Measurements from ENCODE around the gene ARHGAP6. TPM values are rescaled to one million over a fixed set of nuclear protein-coding genes. Genes with fewer than 3 reads are reported as not detected.

Gene ARHGAP6
- total RNA-seq, 1 experiment from 2014 or later = 0.10 TPM

DNA sequence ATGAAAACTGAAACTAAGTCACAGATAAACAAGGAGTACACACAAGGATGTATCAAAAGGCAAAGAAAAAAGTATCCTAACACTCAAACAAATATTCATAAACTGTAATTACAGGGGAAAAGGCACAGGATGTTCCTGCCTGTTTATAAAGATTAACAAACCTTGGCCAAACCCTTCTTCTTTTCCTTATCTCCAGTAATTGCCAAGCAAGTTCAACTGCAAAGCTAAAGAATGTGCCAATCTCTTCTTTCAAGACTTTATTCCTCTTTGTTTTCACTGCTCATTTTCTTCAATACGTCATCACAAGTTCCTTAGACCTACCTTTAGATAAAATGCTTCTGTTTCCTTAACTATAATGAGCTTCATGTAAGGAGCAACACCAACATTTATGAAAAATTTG, 201.3 kb downstream of the ARHGAP6 start:
- intact Hi-C loops (cut with micrococcal nuclease) = no loop called here
- no peak overlapping the region for H3K4me3 ChIP-seq (replicated peaks in 1 of 2; ENCODE audit: low read depth in 1 of 2, low read length in 2 of 2)
- no peak overlapping the region for H3K4me2 ChIP-seq (ENCODE audit: low read length)
- no peaks in the 10 kb centered on the region for H3K27me3 ChIP-seq (ENCODE audit: insufficient read depth, low read length)
- no peaks in the 10 kb centered on the region for H3K9me3 ChIP-seq (ENCODE audit: control insufficient read depth in 1 of 2, insufficient read depth in 1 of 2, low read depth in 1 of 2, low read length in 2 of 2)
- no peak overlapping the region for H3K9ac ChIP-seq (ENCODE audit: low read length)
- BruUV-seq (replicated peaks) = no TSS peak
- ChIA-PET POLR2A (no interaction called here), RAD21 (ENCODE audit: low non-redundant PET in 1 of 2, low total read pairs in 2 of 2, uncharacterized antibody in 2 of 2, unreplicated experiment in 2 of 2) (no interaction called here), CTCF (no interaction called here)
- H3K27ac ChIP-seq (ENCODE audit: low read depth, low read length) = no peak overlapping the region
- H3K36me3 ChIP-seq (ENCODE audit: control insufficient read depth in 1 of 2, insufficient read depth in 2 of 2, low read length in 2 of 2) = no peaks in the 10 kb centered on the region
- no peaks in the 10 kb centered on the region for H3K79me2 ChIP-seq (ENCODE audit: insufficient read depth, low read length)
- no peak overlapping the region for H2AFZ ChIP-seq (ENCODE audit: low read depth, low read length, poor library complexity, severe bottlenecking)
- no peak for DNase-seq (ENCODE audit: low read depth, low spot score)
- no peak for TF ChIP-seq POLR2AphosphoS5 (IDR thresholded peaks at IDR 0.05; ENCODE audit: low read depth, low read length)
- no peak for TF ChIP-seq SIN3A (IDR thresholded peaks at IDR 0.05; ENCODE audit: low read depth)
- TF ChIP-seq POLR2A (IDR thresholded peaks at IDR 0.05; ENCODE audit: borderline replicate concordance, extremely low read depth, insufficient read depth, insufficient read length) = no peak
- TF ChIP-seq YY1 (IDR thresholded peaks at IDR 0.05; ENCODE audit: extremely low read depth, insufficient replicate concordance, low read depth, low read length) = no peak
- no peak for TF ChIP-seq CEBPB (IDR thresholded peaks at IDR 0.05; ENCODE audit: low read depth)
- no peak for TF ChIP-seq SRF (IDR thresholded peaks at IDR 0.05; ENCODE audit: low read depth)
- no peak for TF ChIP-seq ZNF274 (IDR thresholded peaks at IDR 0.05; ENCODE audit: low read depth, low read length)
- no peak for TF ChIP-seq ATF3 (IDR thresholded peaks at IDR 0.05)
- TF ChIP-seq CBX3 (IDR thresholded peaks at IDR 0.05; ENCODE audit: low read depth) = no peak
- no peak for TF ChIP-seq EZH2phosphoT487 (IDR thresholded peaks at IDR 0.05; ENCODE audit: borderline replicate concordance)
- TF ChIP-seq FOSL1 (IDR thresholded peaks at IDR 0.05; ENCODE audit: low read depth) = no peak
- TF ChIP-seq MAX (IDR thresholded peaks at IDR 0.05) = no peak
- ATAC-seq = no peak
- no peaks in the 10 kb centered on the region for H3K4me1 ChIP-seq (ENCODE audit: control insufficient read depth in 1 of 2, insufficient read depth in 2 of 2, low read length in 2 of 2)
- H3K9me2 ChIP-seq (ENCODE audit: insufficient read depth) = no peaks in the 10 kb centered on the region
- H4K20me1 ChIP-seq (ENCODE audit: insufficient read depth) = no peaks in the 10 kb centered on the region

DNA sequence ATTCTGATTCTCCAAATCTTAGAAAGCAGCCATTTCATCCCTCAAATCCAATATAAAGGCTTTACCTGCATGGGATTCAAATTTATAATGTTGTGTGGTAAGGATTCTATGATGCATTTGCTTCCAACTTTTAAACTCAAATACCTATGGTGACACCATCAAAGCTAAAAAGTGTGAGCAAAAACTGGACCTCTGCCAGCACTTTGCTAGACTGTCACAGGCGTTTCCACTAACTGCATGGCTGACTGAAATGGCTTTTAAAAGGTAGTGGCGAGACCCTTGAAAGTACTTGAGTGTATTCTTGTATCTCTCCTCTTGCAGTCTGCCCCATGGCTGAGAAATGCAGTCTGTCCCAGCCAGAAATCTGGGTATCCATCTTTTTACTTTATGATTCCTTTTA, 203.1 kb downstream of the ARHGAP6 start:
- no peak for TF ChIP-seq TCF7L2 (IDR thresholded peaks at IDR 0.05; ENCODE audit: borderline replicate concordance, extremely low read depth, insufficient read depth, insufficient read length)
- no peak for TF ChIP-seq POLR2A (IDR thresholded peaks at IDR 0.05; ENCODE audit: borderline replicate concordance, extremely low read depth, insufficient read depth, insufficient read length)
- TF ChIP-seq ZFX (IDR thresholded peaks at IDR 0.05) = no peak
- TF ChIP-seq REST (IDR thresholded peaks at IDR 0.05; ENCODE audit: low read depth) = no peak
- no peak for TF ChIP-seq JUND (IDR thresholded peaks at IDR 0.05)
- TF ChIP-seq SRF (IDR thresholded peaks at IDR 0.05; ENCODE audit: low read depth) = no peak
- TF ChIP-seq ATF3 (IDR thresholded peaks at IDR 0.05) = no peak
- TF ChIP-seq ZNF274 (IDR thresholded peaks at IDR 0.05; ENCODE audit: low read depth, low read length) = no peak
- TF ChIP-seq CEBPB (IDR thresholded peaks at IDR 0.05; ENCODE audit: low read depth) = no peak
- no peak for TF ChIP-seq EGR1 (IDR thresholded peaks at IDR 0.05; ENCODE audit: low read depth)
- Histone ChIP-seq H2AFZ (ENCODE audit: low read depth, low read length, poor library complexity, severe bottlenecking) (no peak overlapping the region), H3K9ac (ENCODE audit: low read length) (no peak overlapping the region), H3K4me3 (replicated peaks in 1 of 2; ENCODE audit: low read depth in 1 of 2, low read length in 2 of 2) (no peak overlapping the region), H3K4me1 (ENCODE audit: control insufficient read depth in 1 of 2, insufficient read depth in 2 of 2, low read length in 2 of 2) (no peaks in the 10 kb centered on the region), H3K79me2 (ENCODE audit: insufficient read depth, low read length) (no peaks in the 10 kb centered on the region), H3K27ac (ENCODE audit: low read depth, low read length) (no peak overlapping the region), H3K9me2 (ENCODE audit: insufficient read depth) (no peaks in the 10 kb centered on the region), H4K20me1 (ENCODE audit: insufficient read depth) (no peaks in the 10 kb centered on the region), H3K36me3 (ENCODE audit: control insufficient read depth in 1 of 2, insufficient read depth in 2 of 2, low read length in 2 of 2) (no peaks in the 10 kb centered on the region), H3K9me3 (ENCODE audit: control insufficient read depth in 1 of 2, insufficient read depth in 1 of 2, low read depth in 1 of 2, low read length in 2 of 2) (no peaks in the 10 kb centered on the region), H3K27me3 (ENCODE audit: insufficient read depth, low read length) (no peaks in the 10 kb centered on the region), H3K4me2 (ENCODE audit: low read length) (no peak overlapping the region)
- intact Hi-C loops (cut with micrococcal nuclease) = no loop called here
- RAD21 ChIA-PET (ENCODE audit: low non-redundant PET in 1 of 2, low total read pairs in 2 of 2, uncharacterized antibody in 2 of 2, unreplicated experiment in 2 of 2) = no interaction called here
- POLR2A ChIA-PET = no interaction called here
- BruUV-seq (replicated peaks) = no TSS peak
- no peak for ATAC-seq
- no peak for DNase-seq (ENCODE audit: low read depth, low spot score)
- CTCF ChIA-PET = no interaction called here

Data from HCT116 (cell line).